Keratinocyte (primary cell): ENCODE measurements around the gene LIME1. TPM values are rescaled to one million over a fixed set of nuclear protein-coding genes. Genes with fewer than 3 reads are reported as not detected.

Experiments used
- DNase-seq: peaks from one replicate; pipeline ENCODE4 v3.0.0-alpha.2; 2011; ENCODE audit warnings: low read depth, missing footprints, low spot score
- FAIRE-seq: peaks from 2 replicates; lab custom pipeline; 2011; peaks lifted over from hg19 to GRCh38; lab: Jason Lieb, UNC
- H2AFZ ChIP-seq: 2 replicates; pipeline ENCODE4 v1.6.0; 2012; ENCODE audit warnings: low read length, control low read depth, inconsistent platforms; ENCODE audit not compliant: control insufficient read depth
- H3K27ac ChIP-seq: 2 replicates; pipeline ENCODE4 v1.5.1; 2011; ENCODE audit warnings: low read length; ENCODE audit not compliant: control insufficient read depth, insufficient read depth
- H3K27me3 ChIP-seq: 3 replicates; pipeline ENCODE4 v1.6.0; 2011; ENCODE audit warnings: low read length; ENCODE audit not compliant: control insufficient read depth, insufficient read depth; ENCODE audit errors: extremely low read depth
- H3K36me3 ChIP-seq, 2 experiments: 2 replicates in 1 of 2; 3 replicates in 1 of 2; pipeline ENCODE4 v1.5.1; 2011; ENCODE audit warnings: low read length in 2 of 2, mild to moderate bottlenecking in 1 of 2; ENCODE audit not compliant: control insufficient read depth in 2 of 2, insufficient read depth in 2 of 2; ENCODE audit errors: extremely low read depth in 1 of 2
- H3K4me1 ChIP-seq: 3 replicates; pipeline ENCODE4 v1.5.1; 2011; ENCODE audit warnings: low read length; ENCODE audit not compliant: control insufficient read depth, insufficient read depth; ENCODE audit errors: extremely low read depth
- H3K4me2 ChIP-seq: 3 replicates; pipeline ENCODE4 v1.6.0; 2011; ENCODE audit warnings: low read depth, low read length; ENCODE audit not compliant: control insufficient read depth, insufficient read depth; ENCODE audit errors: extremely low read depth
- H3K4me3 ChIP-seq, 3 experiments: fragments of 200-600 bp in 1 of 3; sonication (generic) in 1 of 3; 2 replicates in 2 of 3; 3 replicates in 1 of 3; pipeline ENCODE4 v1.5.1; 2011 to 2016; ENCODE audit warnings: low read length in 3 of 3, mild to moderate bottlenecking in 3 of 3, control low read depth in 2 of 3, inconsistent platforms in 1 of 3, low read depth in 1 of 3, mixed read lengths in 1 of 3, mixed run types in 1 of 3, moderate library complexity in 1 of 3; ENCODE audit not compliant: control insufficient read depth in 2 of 3, insufficient read depth in 2 of 3; ENCODE audit errors: extremely low read depth in 1 of 3
- H3K79me2 ChIP-seq: 2 replicates; pipeline ENCODE4 v1.6.0; 2012; ENCODE audit warnings: low read length; ENCODE audit not compliant: control insufficient read depth, insufficient read depth
- H3K9ac ChIP-seq: 3 replicates; pipeline ENCODE4 v1.6.0; 2011; ENCODE audit warnings: low read length; ENCODE audit not compliant: control insufficient read depth, insufficient read depth; ENCODE audit errors: extremely low read depth
- H3K9me1 ChIP-seq: 3 replicates; pipeline ENCODE4 v1.6.0; 2011; ENCODE audit warnings: low read length; ENCODE audit not compliant: control insufficient read depth, insufficient read depth; ENCODE audit errors: extremely low read depth
- H3K9me3 ChIP-seq: 2 replicates; pipeline ENCODE4 v1.5.1; 2012; ENCODE audit warnings: low read depth, low read length; ENCODE audit not compliant: control insufficient read depth
- H4K20me1 ChIP-seq: 3 replicates; pipeline ENCODE4 v1.6.0; 2011; ENCODE audit warnings: low read length; ENCODE audit not compliant: control insufficient read depth, insufficient read depth; ENCODE audit errors: extremely low read depth
- CTCF ChIP-seq, 3 experiments: IDR thresholded peaks in 1 of 3; conservative IDR thresholded peaks in 1 of 3; optimal IDR thresholded peaks in 1 of 3; 2 replicates in 2 of 3; 3 replicates in 1 of 3; pipeline versions ENCODE3 to v1.5.1; 2011; ENCODE audit warnings: low read length in 3 of 3, mild to moderate bottlenecking in 3 of 3, moderate library complexity in 2 of 3, control low read depth in 1 of 3, inconsistent platforms in 1 of 3; ENCODE audit not compliant: insufficient read depth in 2 of 3; ENCODE audit errors: extremely low read depth in 1 of 3
- EZH2 ChIP-seq: IDR thresholded peaks from one replicate; pipeline ENCODE4 v1.6.1; 2012; ENCODE audit warnings: inconsistent platforms, mild to moderate bottlenecking, low read length, moderate library complexity
- dilution Hi-C: fragments of 300-500 bp; cut with MboI; formaldehyde crosslinking; loops from one replicate; pipeline ENCODE4 v1.7.0; 2020; ENCODE audit warnings: low sequenced_read_pairs; ENCODE audit not compliant: extremely low pct_ligation_motif_present
- polyA plus RNA-seq, 5 experiments: library from polyadenylated mRNA; depleted of rRNA in 3 of 5; stranded (reverse) in 3 of 5; stranded (forward) in 1 of 5; unstranded in 1 of 5; fragments of >200 nt; gene quantifications; 1 replicate in 1 of 5; 2 replicates in 3 of 5; 3 replicates in 1 of 5; pipeline versions ENCODE4 v1.2.1 to v1.2.3, GENCODE V29; 2011 to 2012; ENCODE audit warnings: missing spikeins in 2 of 5, low read depth in 1 of 5, low replicate concordance in 1 of 5

LIME1 gene
- polyA plus RNA-seq, 1 donor (not counting 4 experiments of a cell fraction or from before 2014, with no cell fraction given) = 0.75 TPM

- no peak for DNase-seq
These were observed 42.4 kb downstream of the LIME1 start for GRCh38 chr20:63778857-63779256.

DNA sequence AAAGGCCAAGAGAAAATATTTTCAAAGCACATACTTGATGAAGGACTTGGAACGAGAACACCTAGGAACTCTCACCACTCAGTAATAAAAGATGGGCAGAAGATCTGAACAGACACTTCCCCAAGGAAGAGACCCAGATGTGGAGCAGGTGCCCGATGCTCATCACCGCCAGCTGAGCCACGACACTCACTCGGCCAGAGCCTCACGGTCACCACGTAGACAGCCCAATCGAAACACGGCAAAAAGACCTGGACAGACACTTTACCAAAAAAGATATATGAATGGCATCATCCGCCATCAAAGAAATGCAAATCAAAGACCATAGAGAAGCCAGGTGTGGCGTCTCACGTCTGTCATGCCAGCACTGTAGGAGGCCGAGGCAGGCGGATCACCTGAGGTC is 44.7 kb downstream of the LIME1 start:
- H3K9ac ChIP-seq = no peak overlapping the region
- no peak overlapping the region for H3K4me3 ChIP-seq
- TF ChIP-seq EZH2 (no peak), CTCF (optimal IDR thresholded peaks at IDR 0.05 in 1 of 3, IDR thresholded peaks at IDR 0.05 in 1 of 3, conservative IDR thresholded peaks at IDR 0.05 in 1 of 3; ENCODE audit: extremely low read depth in 1 of 3, insufficient read depth in 2 of 3, low read length in 3 of 3) (no peak)
- H3K4me2 ChIP-seq = no peak overlapping the region
- no peaks in the 10 kb centered on the region for H3K27me3 ChIP-seq
- H3K79me2 ChIP-seq = no peaks in the 10 kb centered on the region
- H3K9me3 ChIP-seq = no peaks in the 10 kb centered on the region
- no peak for FAIRE-seq
- no peak overlapping the region for H2AFZ ChIP-seq
- H3K36me3 ChIP-seq = no peaks in the 10 kb centered on the region
- dilution Hi-C loops = no loop called here
- no peaks in the 10 kb centered on the region for H3K4me1 ChIP-seq
- H3K9me1 ChIP-seq = no peaks in the 10 kb centered on the region
- no peak for DNase-seq
- no peak overlapping the region for H3K27ac ChIP-seq
- H4K20me1 ChIP-seq = no peaks in the 10 kb centered on the region

More at GRCh38 chr20:63778857-63779256, 42.4 kb downstream of the LIME1 start:
- Histone ChIP-seq H3K9me3 (no peaks in the 10 kb centered on the region), H3K4me1 (no peaks in the 10 kb centered on the region), H3K4me2 (no peak overlapping the region), H3K27ac (no peak overlapping the region), H3K9ac (no peak overlapping the region), H3K79me2 (no peaks in the 10 kb centered on the region), H3K9me1 (no peaks in the 10 kb centered on the region), H3K4me3 (no peak overlapping the region), H3K27me3 (peaks cover 10% of the 10 kb centered on the region), H2AFZ (no peak overlapping the region), H4K20me1 (no peaks in the 10 kb centered on the region), H3K36me3 (no peaks in the 10 kb centered on the region)
- TF ChIP-seq EZH2 (no peak), CTCF (optimal IDR thresholded peaks at IDR 0.05 in 1 of 3, IDR thresholded peaks at IDR 0.05 in 1 of 3, conservative IDR thresholded peaks at IDR 0.05 in 1 of 3; ENCODE audit: extremely low read depth in 1 of 3, insufficient read depth in 2 of 3, low read length in 3 of 3) (no peak)
- dilution Hi-C loops = no loop called here
- FAIRE-seq = no peak
